OCI-LY7 (cell line): ENCODE data around the gene MYBL2. TPM values are rescaled to one million over a fixed set of nuclear protein-coding genes. Genes with fewer than 3 reads are reported as not detected.

Experiments used
- BruUV-seq: library from RNA; stranded (reverse); fragments of 400-500 nt; replicated peaks from 2 replicates; lab custom pipeline; 2021; lab: Mats Ljungman, UMichigan
- CTCF ChIA-PET: fragments of 300-600 bp; sonication (Branson Sonifier 250); formaldehyde crosslinking; loops from one replicate; lab custom pipeline; 2022; ENCODE audit warnings: antibody characterized with exemption; ENCODE audit not compliant: unreplicated experiment; lab: Charles Lee
- POLR2A ChIA-PET: fragments of 300-600 bp; sonication (Branson Sonifier 250); formaldehyde crosslinking; loops from one replicate; lab custom pipeline; 2022; ENCODE audit warnings: antibody characterized with exemption; lab: Charles Lee
- DNase-seq: peaks from one replicate; pipeline ENCODE4 v3.0.0-alpha.2; 2015; ENCODE audit warnings: low spot score
- H2AFZ ChIP-seq: fragments of 200-600 bp; sonication (generic), shearing (Covaris generic); 2 replicates; pipeline ENCODE4 v1.6.1; 2014; ENCODE audit warnings: mild to moderate bottlenecking, antibody characterized with exemption, low read length, moderate library complexity
- H3K27ac ChIP-seq: fragments of 200-600 bp; sonication (generic); 2 replicates; pipeline ENCODE4 v1.5.1; 2014; ENCODE audit warnings: mixed run types, low read depth, mild to moderate bottlenecking, moderate library complexity, low read length, inconsistent platforms; ENCODE audit not compliant: poor library complexity, severe bottlenecking
- H3K36me3 ChIP-seq: fragments of 200-600 bp; sonication (generic); 2 replicates; pipeline ENCODE4 v1.6.1; 2014; ENCODE audit warnings: mild to moderate bottlenecking, antibody characterized with exemption, low read length, moderate library complexity, mixed read lengths; ENCODE audit not compliant: insufficient read depth
- H3K4me1 ChIP-seq: fragments of 200-600 bp; sonication (generic); 2 replicates; pipeline ENCODE4 v1.5.1; 2014; ENCODE audit warnings: mild to moderate bottlenecking, low read length; ENCODE audit not compliant: insufficient read depth, poor library complexity, severe bottlenecking
- H3K4me2 ChIP-seq: fragments of 200-600 bp; sonication (generic); 2 replicates; pipeline ENCODE4 v1.6.1; 2014; ENCODE audit warnings: mild to moderate bottlenecking, low read length
- H3K4me3 ChIP-seq: fragments of 200-600 bp; sonication (generic); 2 replicates; pipeline ENCODE4 v1.5.1; 2014; ENCODE audit warnings: mild to moderate bottlenecking, low read depth, low read length; ENCODE audit not compliant: poor library complexity, severe bottlenecking
- H3K79me2 ChIP-seq: fragments of 200-600 bp; sonication (generic); 2 replicates; pipeline ENCODE4 v1.6.1; 2016; ENCODE audit warnings: low read depth, mild to moderate bottlenecking, low read length, moderate library complexity, mixed read lengths; ENCODE audit not compliant: insufficient read depth
- H3K9me2 ChIP-seq: fragments of 200-600 bp; sonication (generic); 2 replicates; pipeline ENCODE4 v1.6.1; 2016; ENCODE audit warnings: mild to moderate bottlenecking, low read length, mixed read lengths; ENCODE audit not compliant: insufficient read depth
- H3K9me3 ChIP-seq: fragments of 200-600 bp; sonication (generic); 2 replicates; pipeline ENCODE4 v1.6.1; 2014; ENCODE audit warnings: mild to moderate bottlenecking, mixed run types, low read length, mixed read lengths
- H4K20me1 ChIP-seq: fragments of 200-600 bp; sonication (generic); 2 replicates; pipeline ENCODE4 v1.6.1; 2014; ENCODE audit warnings: mild to moderate bottlenecking, antibody characterized with exemption, low read length, moderate library complexity, mixed read lengths; ENCODE audit not compliant: insufficient read depth
- EZH2phosphoT487 ChIP-seq: fragments of 200-600 bp; sonication (generic); IDR thresholded peaks from 2 replicates; pipeline ENCODE4 v1.6.1; 2018; ENCODE audit warnings: low read depth, borderline replicate concordance, mild to moderate bottlenecking, mixed run types, antibody characterized with exemption, low read length, moderate library complexity, mixed read lengths
- intact Hi-C: fragments of 100-400 bp; cut with micrococcal nuclease; formaldehyde crosslinking; loops from one replicate; pipeline ENCODE4 v1.10.0; 2022; ENCODE audit not compliant: unreplicated experiment
- total RNA-seq, 2 experiments: library from RNA; depleted of rRNA in 1 of 2; stranded (reverse); fragments of >200 nt in 1 of 2; shearing (Covaris generic) in 1 of 2; gene quantifications; 2 replicates each; pipeline ENCODE4 v1.2.3, GENCODE V29; 2014 to 2022
- TF ChIP-seq, protein P1 (sequence below): fragments of 200-600 bp; sonication (generic); conservative IDR thresholded peaks from 2 replicates; pipeline ENCODE4 v1.5.1; 2014; ENCODE audit warnings: mild to moderate bottlenecking, antibody characterized with exemption, low read length, moderate library complexity, mixed read lengths

The MYBL2 gene
- total RNA-seq, 2 experiments from 2014 or later = 268 to 472 TPM

DNA sequence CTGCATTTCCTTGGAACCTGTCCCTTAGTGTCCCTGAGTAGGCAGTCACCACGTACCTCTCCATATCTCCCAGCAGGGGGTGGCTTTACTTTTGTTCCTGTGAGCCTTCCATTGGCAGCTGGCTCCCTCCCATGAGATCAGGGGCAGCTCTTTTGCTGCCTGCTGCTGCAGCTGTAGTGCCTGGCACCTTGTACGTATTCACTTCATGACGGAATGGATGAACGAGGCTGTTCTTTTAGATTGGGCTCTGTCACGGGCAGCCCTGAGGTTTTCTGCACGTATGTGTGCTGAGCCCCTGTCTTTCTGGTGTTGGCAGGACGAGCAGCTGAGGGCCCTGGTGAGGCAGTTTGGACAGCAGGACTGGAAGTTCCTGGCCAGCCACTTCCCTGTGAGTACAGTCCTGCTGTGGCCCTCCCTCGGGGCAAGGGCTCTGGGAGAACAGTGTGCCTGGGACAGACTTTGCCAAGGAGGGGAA lies 14.6 kb downstream of the MYBL2 start:
- Histone ChIP-seq H3K36me3 (peaks cover 85% of the 10 kb centered on the region), H3K27ac (peak overlapping the region; percentile 97), H3K9me2 (no peaks in the 10 kb centered on the region), H2AFZ (no peak overlapping the region), H3K4me3 (peak overlapping the region; percentile 59), H4K20me1 (peaks cover 8% of the 10 kb centered on the region; the same call in 1 of the 2 replicates), H3K4me2 (peak overlapping the region; percentile 79), H3K9me3 (no peaks in the 10 kb centered on the region), H3K4me1 (peaks cover 76% of the 10 kb centered on the region), H3K79me2 (peaks cover 71% of the 10 kb centered on the region)
- DNase-seq = peak; percentile 82
- ChIA-PET POLR2A (interaction anchor here (0.6 to 1.5 kb wide), 6 partner anchors 12 to 95 kb away, joined by 3 to 8 read pairs (median 4); no protein-coding TSS in a partner anchor), CTCF (interaction anchor here (0.5 kb wide), 1 partner anchor 63 kb away, joined by 3 read pairs; no protein-coding TSS in a partner anchor)
- intact Hi-C loops = loop anchor here (5.0 kb wide), 2 partner anchors 41 to 224 kb away; partner anchors contain the start of gene SRSF6
- TSS peak; percentile 96 for BruUV-seq
- TF ChIP-seq EZH2phosphoT487 = no peak
- TF ChIP-seq, protein P1, sequence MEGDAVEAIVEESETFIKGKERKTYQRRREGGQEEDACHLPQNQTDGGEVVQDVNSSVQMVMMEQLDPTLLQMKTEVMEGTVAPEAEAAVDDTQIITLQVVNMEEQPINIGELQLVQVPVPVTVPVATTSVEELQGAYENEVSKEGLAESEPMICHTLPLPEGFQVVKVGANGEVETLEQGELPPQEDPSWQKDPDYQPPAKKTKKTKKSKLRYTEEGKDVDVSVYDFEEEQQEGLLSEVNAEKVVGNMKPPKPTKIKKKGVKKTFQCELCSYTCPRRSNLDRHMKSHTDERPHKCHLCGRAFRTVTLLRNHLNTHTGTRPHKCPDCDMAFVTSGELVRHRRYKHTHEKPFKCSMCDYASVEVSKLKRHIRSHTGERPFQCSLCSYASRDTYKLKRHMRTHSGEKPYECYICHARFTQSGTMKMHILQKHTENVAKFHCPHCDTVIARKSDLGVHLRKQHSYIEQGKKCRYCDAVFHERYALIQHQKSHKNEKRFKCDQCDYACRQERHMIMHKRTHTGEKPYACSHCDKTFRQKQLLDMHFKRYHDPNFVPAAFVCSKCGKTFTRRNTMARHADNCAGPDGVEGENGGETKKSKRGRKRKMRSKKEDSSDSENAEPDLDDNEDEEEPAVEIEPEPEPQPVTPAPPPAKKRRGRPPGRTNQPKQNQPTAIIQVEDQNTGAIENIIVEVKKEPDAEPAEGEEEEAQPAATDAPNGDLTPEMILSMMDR = peak; percentile 61

DNA sequence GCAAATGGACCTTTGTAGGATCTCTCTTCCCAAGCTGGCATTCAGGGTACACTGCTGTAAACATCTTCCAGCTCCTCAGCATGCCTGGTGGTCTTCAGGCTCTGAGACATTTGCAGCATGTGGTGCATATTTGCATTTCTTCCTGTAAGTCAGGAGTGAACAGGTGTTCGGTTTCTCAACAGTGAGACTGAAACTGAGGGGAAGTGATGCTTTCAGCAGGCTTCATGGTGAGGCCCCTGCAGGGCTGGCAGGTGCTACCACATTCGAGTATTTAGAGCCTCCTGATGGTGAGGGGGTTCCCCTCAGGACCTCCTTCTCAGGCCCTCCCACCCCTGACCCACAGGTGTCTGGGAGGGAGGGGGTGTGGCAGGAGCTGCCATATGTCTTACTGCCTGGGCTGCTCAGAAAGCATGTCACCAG lies 15.1 kb downstream of the MYBL2 start:
- ChIA-PET CTCF (no interaction called here), POLR2A (interaction anchor here (0.5 to 1.5 kb wide), 6 partner anchors 11 to 96 kb away, joined by 3 to 8 read pairs (median 3); partner anchors contain the start of gene IFT52)
- Histone ChIP-seq H3K27ac (peak overlapping the region; percentile 97), H3K36me3 (peaks cover 85% of the 10 kb centered on the region), H4K20me1 (peaks cover 4% of the 10 kb centered on the region; the same call in 1 of the 2 replicates), H3K4me2 (peak overlapping the region; percentile 79), H3K4me3 (peak overlapping the region; percentile 59), H3K4me1 (peaks cover 71% of the 10 kb centered on the region), H3K79me2 (peaks cover 71% of the 10 kb centered on the region), H2AFZ (no peak overlapping the region), H3K9me2 (no peaks in the 10 kb centered on the region), H3K9me3 (no peaks in the 10 kb centered on the region)
- no peak for TF ChIP-seq EZH2phosphoT487
- TF ChIP-seq, protein P1 = no peak
- BruUV-seq = no TSS peak
- peak; percentile 99 for DNase-seq
- intact Hi-C loops = loop anchor here (1.0 to 5.0 kb wide), 4 partner anchors 15 to 225 kb away; partner anchors contain the start of genes MYBL2 and SRSF6

DNA sequence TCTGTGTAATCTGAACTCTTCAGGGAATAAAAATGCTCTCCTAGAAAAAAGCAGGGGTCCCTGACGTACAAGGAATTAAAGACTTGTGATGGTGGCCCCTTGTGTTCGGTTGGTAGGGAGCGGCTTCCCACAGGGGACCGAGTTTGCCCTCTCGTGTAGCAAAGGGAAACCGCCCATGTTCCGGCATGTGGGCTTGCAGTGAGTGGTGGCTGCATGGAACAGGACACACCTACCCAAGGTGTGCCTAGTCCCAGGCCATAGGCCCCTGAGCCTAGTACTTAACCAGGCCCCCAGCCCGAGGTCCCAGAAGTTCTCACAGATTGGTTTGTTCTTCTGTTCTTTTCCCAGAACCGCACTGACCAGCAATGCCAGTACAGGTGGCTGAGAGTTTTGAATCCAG lies 15.5 kb downstream of the MYBL2 start:
- CTCF ChIA-PET = no interaction called here
- POLR2A ChIA-PET = interaction anchor here (0.5 to 1.5 kb wide), 3 partner anchors 11 to 92 kb away, joined by 3 read pairs; partner anchors contain the start of gene IFT52
- Histone ChIP-seq H3K9me2 (no peaks in the 10 kb centered on the region), H3K4me3 (peak overlapping the region; percentile 47), H3K36me3 (peaks cover 85% of the 10 kb centered on the region), H3K79me2 (peaks cover 71% of the 10 kb centered on the region), H3K4me1 (peaks cover 67% of the 10 kb centered on the region), H3K27ac (peak overlapping the region; percentile 97), H4K20me1 (no peaks in the 10 kb centered on the region), H3K4me2 (peak overlapping the region; percentile 76), H2AFZ (no peak overlapping the region), H3K9me3 (no peaks in the 10 kb centered on the region)
- TF ChIP-seq EZH2phosphoT487 = no peak
- TF ChIP-seq, protein P1 = 0 out of 2 replicates have a peak, but pooled peaks have one; percentile 27
- BruUV-seq = no TSS peak
- intact Hi-C loops = loop anchor here (1.0 to 5.0 kb wide), 4 partner anchors 15 to 225 kb away; partner anchors contain the start of genes MYBL2 and SRSF6
- DNase-seq = no peak
